Lower lobe of right lung (tissue), 2 donors: ENCODE data around the gene NDST3. TPM values are rescaled to one million over a fixed set of nuclear protein-coding genes. Genes with fewer than 3 reads are reported as not detected.

ENCODE experiments used
- ATAC-seq, 2 donors: fragments of 200-7000 bp; cut with Tn5 transposase; one replicate each; pipeline ENCODE4 v1.9.1; 2020 to 2022; ENCODE audit warnings: mild to moderate bottlenecking in 2 of 2, moderate library complexity in 2 of 2
- DNase-seq: peaks from one replicate; pipeline ENCODE4 v3.0.0-alpha.2; 2020
- H3K27ac ChIP-seq: fragments of 200-600 bp; one replicate; pipeline ENCODE4 v1.8.0; 2022
- H3K27me3 ChIP-seq: fragments of 200-600 bp; one replicate; pipeline ENCODE4 v1.8.0; 2022; ENCODE audit warnings: low read depth
- H3K36me3 ChIP-seq: fragments of 200-600 bp; one replicate; pipeline ENCODE4 v1.8.0; 2022; ENCODE audit warnings: mild to moderate bottlenecking
- H3K4me1 ChIP-seq: fragments of 200-600 bp; one replicate; pipeline ENCODE4 v1.8.0; 2022
- H3K4me3 ChIP-seq: fragments of 200-600 bp; one replicate; pipeline ENCODE4 v1.8.0; 2022; ENCODE audit warnings: mild to moderate bottlenecking
- H3K9me3 ChIP-seq: fragments of 200-600 bp; one replicate; pipeline ENCODE4 v1.8.0; 2022
- intact Hi-C: fragments of 100-400 bp; cut with DNase I; formaldehyde crosslinking; loops from one replicate; pipeline ENCODE4 v1.11.0; 2022
- total RNA-seq: library from RNA; stranded (reverse); fragmentation: NEBNext Ultra II Directional; extraction: Animal tissue kit (Norgen Biotek cat#: 25700); gene quantifications from one replicate; pipeline ENCODE4 v1.2.1, GENCODE V29; 2021
- TF ChIP-seq, protein P1 (sequence below): fragments of 200-600 bp; IDR thresholded peaks from one replicate; pipeline ENCODE4 v1.8.0; 2022; ENCODE audit warnings: antibody characterized with exemption, mild to moderate bottlenecking
- donor health status: DM: no; HTN: yes; CAD: no; lungs with severe emphysema.

Gene NDST3
- total RNA-seq, 1 donor from 2014 or later = 0.06 TPM

DNA sequence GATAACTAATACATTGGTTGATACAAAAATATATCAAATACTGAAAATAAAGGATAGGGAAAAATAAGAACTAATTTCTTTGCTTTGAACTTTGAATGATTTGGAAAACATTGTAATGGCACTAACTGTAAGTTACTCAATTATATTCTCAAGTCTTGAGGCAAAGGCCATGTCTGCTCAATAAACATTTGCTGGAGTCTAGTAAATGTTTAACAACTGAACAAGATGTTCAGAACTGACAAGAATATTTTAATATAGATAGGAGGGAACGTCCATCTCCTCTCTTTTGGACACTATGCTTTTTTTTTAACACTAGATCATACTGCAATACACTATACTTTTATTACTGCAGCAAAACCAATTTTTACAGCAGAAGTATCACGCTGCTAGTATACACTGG lies 242.3 kb downstream of the NDST3 start:
- no peaks in the 10 kb centered on the region for H3K9me3 ChIP-seq
- H3K4me1 ChIP-seq = peaks cover 24% of the 10 kb centered on the region
- H3K27me3 ChIP-seq = no peaks in the 10 kb centered on the region
- TF ChIP-seq, protein P1, sequence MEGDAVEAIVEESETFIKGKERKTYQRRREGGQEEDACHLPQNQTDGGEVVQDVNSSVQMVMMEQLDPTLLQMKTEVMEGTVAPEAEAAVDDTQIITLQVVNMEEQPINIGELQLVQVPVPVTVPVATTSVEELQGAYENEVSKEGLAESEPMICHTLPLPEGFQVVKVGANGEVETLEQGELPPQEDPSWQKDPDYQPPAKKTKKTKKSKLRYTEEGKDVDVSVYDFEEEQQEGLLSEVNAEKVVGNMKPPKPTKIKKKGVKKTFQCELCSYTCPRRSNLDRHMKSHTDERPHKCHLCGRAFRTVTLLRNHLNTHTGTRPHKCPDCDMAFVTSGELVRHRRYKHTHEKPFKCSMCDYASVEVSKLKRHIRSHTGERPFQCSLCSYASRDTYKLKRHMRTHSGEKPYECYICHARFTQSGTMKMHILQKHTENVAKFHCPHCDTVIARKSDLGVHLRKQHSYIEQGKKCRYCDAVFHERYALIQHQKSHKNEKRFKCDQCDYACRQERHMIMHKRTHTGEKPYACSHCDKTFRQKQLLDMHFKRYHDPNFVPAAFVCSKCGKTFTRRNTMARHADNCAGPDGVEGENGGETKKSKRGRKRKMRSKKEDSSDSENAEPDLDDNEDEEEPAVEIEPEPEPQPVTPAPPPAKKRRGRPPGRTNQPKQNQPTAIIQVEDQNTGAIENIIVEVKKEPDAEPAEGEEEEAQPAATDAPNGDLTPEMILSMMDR = no peak
- intact Hi-C loops = no loop called here
- DNase-seq (no peak), ATAC-seq (no peak)
- H3K27ac ChIP-seq = no peak overlapping the region
- H3K4me3 ChIP-seq = no peak overlapping the region
- peaks cover 13% of the 10 kb centered on the region for H3K36me3 ChIP-seq

DNA sequence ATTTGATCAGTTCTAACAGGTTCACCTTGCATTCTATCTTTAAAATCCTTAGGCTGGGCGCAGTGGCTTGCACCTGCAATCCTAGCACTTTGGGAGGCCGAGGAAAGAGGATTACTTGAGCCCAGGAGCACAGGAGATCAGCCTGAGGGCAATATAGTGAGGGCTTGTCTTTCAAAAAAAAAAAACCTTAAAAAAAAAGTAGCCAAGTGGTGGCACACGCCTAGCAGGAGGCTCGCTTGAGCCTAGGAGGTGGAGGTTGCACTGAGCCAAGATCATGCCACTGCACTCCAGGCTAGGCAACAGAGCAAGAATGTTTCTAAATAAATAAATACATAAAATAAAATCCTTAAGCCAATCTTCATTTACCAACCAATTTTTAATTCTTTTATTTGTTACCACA lies 243.0 kb downstream of the NDST3 start:
- TF ChIP-seq, protein P1 = no peak
- intact Hi-C loops = no loop called here
- Histone ChIP-seq H3K27me3 (no peaks in the 10 kb centered on the region), H3K4me3 (peak overlapping the region; percentile 86), H3K27ac (no peak overlapping the region), H3K36me3 (peaks cover 20% of the 10 kb centered on the region), H3K4me1 (peaks cover 30% of the 10 kb centered on the region), H3K9me3 (no peaks in the 10 kb centered on the region)
- DNase-seq (no peak), ATAC-seq (no peak)

DNA sequence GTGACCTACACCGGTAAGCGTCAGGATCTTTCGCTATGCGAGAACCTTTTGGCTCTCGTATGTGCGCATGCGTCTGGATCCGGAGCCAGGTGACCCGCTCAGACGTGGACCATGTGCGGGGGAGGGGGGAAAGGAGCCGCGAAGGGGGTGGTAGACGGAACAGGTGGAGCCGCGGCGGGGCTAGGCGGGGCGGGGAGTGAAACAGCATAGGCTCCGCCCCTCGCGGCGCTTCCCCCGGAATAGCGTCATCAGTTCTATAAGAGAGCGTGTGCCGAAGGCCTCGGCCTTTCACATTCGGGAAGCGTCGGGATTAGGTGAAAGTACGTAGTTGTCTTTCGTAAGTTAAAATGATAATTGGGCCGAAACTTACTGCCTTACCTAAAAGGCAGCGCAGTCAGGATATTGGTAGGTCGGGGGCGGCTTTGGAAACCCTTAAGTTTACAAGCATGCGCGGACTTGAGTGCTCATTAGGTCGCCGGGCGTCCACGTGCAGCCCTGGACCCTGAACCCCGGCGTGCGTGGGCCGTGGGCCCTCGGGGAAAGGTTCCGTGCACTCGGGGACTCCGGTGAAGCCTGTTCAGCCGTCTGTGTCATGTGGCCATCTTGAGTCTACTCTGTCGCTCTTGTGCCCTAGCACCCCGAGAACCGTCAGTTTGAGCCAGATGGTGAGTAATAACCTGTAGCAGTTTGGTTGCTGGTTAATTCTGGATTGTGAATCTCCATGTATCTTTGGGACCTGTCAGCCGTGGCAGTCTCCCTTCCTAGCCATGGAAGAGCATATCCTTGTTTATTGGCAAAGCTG lies 244.4 kb downstream of the NDST3 start:
- H3K27me3 ChIP-seq = no peaks in the 10 kb centered on the region
- no peaks in the 10 kb centered on the region for H3K9me3 ChIP-seq
- TF ChIP-seq, protein P1 = no peak
- H3K4me3 ChIP-seq = peak overlapping the region; percentile 86
- peaks cover 25% of the 10 kb centered on the region for H3K36me3 ChIP-seq
- ATAC-seq (peak; percentile 98 to 99), DNase-seq (peak; percentile 98)
- intact Hi-C loops = no loop called here
- peak overlapping the region; percentile 97 for H3K27ac ChIP-seq
- peaks cover 43% of the 10 kb centered on the region for H3K4me1 ChIP-seq

DNA sequence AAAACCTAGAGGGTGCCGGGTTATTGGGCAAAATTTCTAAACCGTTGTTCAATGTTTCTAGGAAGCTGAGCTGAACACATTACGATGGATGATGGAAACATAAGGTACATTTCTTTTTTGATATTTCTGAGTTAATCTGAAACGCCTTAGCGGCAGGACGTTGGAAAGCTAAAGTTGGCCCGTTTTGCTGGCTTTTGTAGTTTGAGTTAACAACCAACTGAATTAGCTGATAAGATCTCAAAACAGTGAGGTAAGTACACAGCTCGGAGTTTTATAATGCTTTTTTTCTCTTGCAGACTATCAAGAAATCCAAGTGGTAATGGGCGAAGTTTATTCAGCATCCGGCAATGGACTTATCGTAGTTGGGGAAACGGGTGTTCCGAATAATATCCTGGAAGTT lies 245.0 kb downstream of the NDST3 start:
- H3K27ac ChIP-seq = peak overlapping the region; percentile 97
- TF ChIP-seq, protein P1 = no peak
- H3K4me3 ChIP-seq = peak overlapping the region; percentile 86
- intact Hi-C loops = no loop called here
- ATAC-seq (no peak), DNase-seq (no peak)
- peaks cover 43% of the 10 kb centered on the region for H3K4me1 ChIP-seq
- H3K36me3 ChIP-seq = peaks cover 25% of the 10 kb centered on the region
- H3K9me3 ChIP-seq = no peaks in the 10 kb centered on the region
- H3K27me3 ChIP-seq = no peaks in the 10 kb centered on the region

DNA sequence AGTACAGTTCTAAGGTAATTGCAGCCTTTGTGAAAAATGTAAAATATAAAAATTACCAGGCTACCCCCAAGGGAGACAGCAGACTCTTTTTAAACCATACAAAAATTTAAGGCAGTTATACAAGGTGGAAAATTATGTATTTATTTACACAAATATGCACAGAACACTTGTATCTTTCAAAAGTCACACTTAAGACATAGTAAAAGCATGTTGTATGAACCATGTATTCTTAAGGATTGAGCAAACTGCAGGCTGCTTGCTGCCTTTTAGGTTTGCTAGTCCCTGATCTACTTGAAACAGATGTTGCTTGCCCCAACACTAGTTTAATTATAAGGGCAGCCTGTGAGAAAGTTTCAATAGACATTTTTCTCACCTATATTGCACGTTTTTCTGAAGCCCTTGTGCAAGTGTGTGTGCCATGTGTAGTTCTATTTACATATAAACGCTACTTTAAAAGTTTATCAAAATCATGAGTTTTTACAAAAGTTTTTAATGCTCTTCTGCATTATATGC lies 245.7 kb downstream of the NDST3 start:
- DNase-seq (no peak), ATAC-seq (no peak)
- peaks cover 43% of the 10 kb centered on the region for H3K4me1 ChIP-seq
- intact Hi-C loops = no loop called here
- peak overlapping the region; percentile 86 for H3K4me3 ChIP-seq
- H3K27ac ChIP-seq = peak overlapping the region; percentile 97
- H3K36me3 ChIP-seq = peaks cover 25% of the 10 kb centered on the region
- no peaks in the 10 kb centered on the region for H3K27me3 ChIP-seq
- TF ChIP-seq, protein P1 = no peak
- no peaks in the 10 kb centered on the region for H3K9me3 ChIP-seq
